ENCODE results near the gene WASF2. TPM values are rescaled to one million over a fixed set of nuclear protein-coding genes. Genes with fewer than 3 reads are reported as not detected.
A peak's percentile ranks its signal among the peaks of the same experiment; 100 is the strongest.

Gene WASF2
- total RNA-seq, 1 experiment from 2014 or later: 65.9 TPM

- H2BK20ac ChIP-seq (ENCODE audit: low read depth, low read length, poor library complexity, severe bottlenecking): no peak overlapping the region
- H3K9me3 Mint-ChIP-seq: no peaks in the 10 kb centered on the region
- no peak overlapping the region for H4K91ac ChIP-seq (ENCODE audit: insufficient read length, low read depth, low read length)
- no peak overlapping the region; a peak in 1 of 5 replicates for H3K4me3 Mint-ChIP-seq
- peaks cover 36 to 53% of the 10 kb centered on the region in 2 experiments for H3K4me1 Mint-ChIP-seq
- no peak overlapping the region for H3K23ac ChIP-seq (ENCODE audit: insufficient read length, low read depth, low read length)
- no peak overlapping the region for H3K9ac ChIP-seq (ENCODE audit: extremely low read depth, insufficient read length, low read length)
- H3K79me2 ChIP-seq (ENCODE audit: insufficient read depth, low read length): no peaks in the 10 kb centered on the region
- H4K8ac ChIP-seq (replicated peaks; ENCODE audit: insufficient read length, low read depth, low read length): no peak overlapping the region
- H3K27ac Mint-ChIP-seq: peak overlapping the region in 2 of 3 experiments; percentile 1 to 20; a peak in 2 of 7 replicates
- no peaks in the 10 kb centered on the region for H4K20me1 ChIP-seq (ENCODE audit: control insufficient read depth, insufficient read depth, insufficient read length)
- no peak overlapping the region for H3K18ac ChIP-seq (ENCODE audit: insufficient read length, low read depth, low read length)
- no peaks in the 10 kb centered on the region for H3K23me2 ChIP-seq (ENCODE audit: insufficient read length, low read depth, low read length, poor library complexity, severe bottlenecking)
- H3K27me3 Mint-ChIP-seq (ENCODE audit: low read depth): no peaks in the 10 kb centered on the region; the same call in 1 of the 2 replicates
- H3K27ac ChIP-seq (ENCODE audit: insufficient read length, low read depth, low read length): no peak overlapping the region
- H3K56ac ChIP-seq (ENCODE audit: insufficient read length, low read depth, low read length): no peak overlapping the region
- no peak overlapping the region for H2BK5ac ChIP-seq (ENCODE audit: insufficient read length, low read length)
- no peaks in the 10 kb centered on the region for H3K9me3 ChIP-seq (ENCODE audit: control insufficient read depth, low read depth, low read length)
- H2AFZ ChIP-seq (ENCODE audit: low read length): no peak overlapping the region
- no peak overlapping the region for H2BK120ac ChIP-seq (ENCODE audit: low read depth, low read length, poor library complexity, severe bottlenecking)
- no peak overlapping the region for H3T11ph ChIP-seq (ENCODE audit: low read length)
- no peak overlapping the region for H3K4ac ChIP-seq (ENCODE audit: low read depth, low read length)
- H3K36me3 Mint-ChIP-seq (ENCODE audit: insufficient read depth in 1 of 3, low read depth in 3 of 3): peaks cover 0 to 4% (median 3%) of the 10 kb centered on the region in 3 experiments; a peak in 2 of 7 replicates
- TF ChIP-seq CTCF (conservative IDR thresholded peaks at IDR 0.05): no peak
- H2BK12ac ChIP-seq (ENCODE audit: insufficient read length, low read depth, low read length): no peak overlapping the region
- H4K5ac ChIP-seq (ENCODE audit: insufficient read length, low read depth, low read length): no peak overlapping the region
- WGBS (ENCODE audit: extremely low coverage, insufficient read length, low lambda C conversion rate): no CpG with 5 or more reads among the region's 4 CpGs
- no peaks in the 10 kb centered on the region for H3K79me1 ChIP-seq (ENCODE audit: insufficient read depth, low read depth, low read length, poor library complexity, severe bottlenecking)
- H3K4me2 ChIP-seq (ENCODE audit: insufficient read depth, insufficient read length, low read length): no peak overlapping the region
- no peak overlapping the region for H2BK15ac ChIP-seq (ENCODE audit: low read depth, low read length)
- no peaks in the 10 kb centered on the region; the same call in 1 of the 2 replicates for H3K4me1 ChIP-seq (ENCODE audit: insufficient read depth, low read length)
- H3K27me3 ChIP-seq (ENCODE audit: insufficient read depth, low read length): no peaks in the 10 kb centered on the region
- no peak for DNase-seq
- no peak overlapping the region for H3K14ac ChIP-seq (ENCODE audit: insufficient read depth, low read length)
- H2AK5ac ChIP-seq (ENCODE audit: insufficient read length, low read length): no peak overlapping the region
Observed at GRCh38 chr1:27398405-27399149, 91.4 kb downstream of the WASF2 start.
